Fibroblast of skin of right biceps (primary cell): ENCODE results near the gene MUL1.

ENCODE experiments used
- DNase-seq: peaks from one replicate; pipeline ENCODE4 v3.0.0-alpha.2; 2013

Gene MUL1

GRCh38 chr1:20466273-20466672, 41.7 kb downstream of the MUL1 start:
- no peak for DNase-seq

GRCh38 chr1:20465187-20465586, 42.8 kb downstream of the MUL1 start:
- DNase-seq = no peak

- no peak for DNase-seq
Measured at GRCh38 chr1:20463502-20463901, 44.4 kb downstream of the MUL1 start.

DNA sequence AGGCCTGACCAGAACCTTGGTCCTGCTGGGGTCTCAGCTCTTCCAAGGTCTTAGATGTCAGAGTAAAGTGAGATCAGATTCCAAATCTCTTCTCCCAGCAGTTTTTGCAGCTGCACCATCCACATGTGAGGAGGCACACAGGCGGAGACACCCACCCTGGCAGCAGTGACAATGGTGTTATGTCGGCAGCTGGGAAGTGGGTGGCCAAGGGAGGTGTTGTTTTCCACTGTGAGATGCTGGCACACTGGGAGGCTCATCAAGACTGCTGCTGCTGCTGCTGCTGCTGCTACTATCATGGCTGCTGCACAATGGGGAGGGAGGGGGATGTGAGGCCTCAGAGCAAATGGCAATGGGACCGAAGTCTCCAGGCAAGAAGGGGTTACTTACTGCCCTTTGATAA, 45.6 kb downstream of the MUL1 start:
- no peak for DNase-seq

GRCh38 chr1:20458717-20459116, 49.2 kb downstream of the MUL1 start:
- no peak for DNase-seq

DNA sequence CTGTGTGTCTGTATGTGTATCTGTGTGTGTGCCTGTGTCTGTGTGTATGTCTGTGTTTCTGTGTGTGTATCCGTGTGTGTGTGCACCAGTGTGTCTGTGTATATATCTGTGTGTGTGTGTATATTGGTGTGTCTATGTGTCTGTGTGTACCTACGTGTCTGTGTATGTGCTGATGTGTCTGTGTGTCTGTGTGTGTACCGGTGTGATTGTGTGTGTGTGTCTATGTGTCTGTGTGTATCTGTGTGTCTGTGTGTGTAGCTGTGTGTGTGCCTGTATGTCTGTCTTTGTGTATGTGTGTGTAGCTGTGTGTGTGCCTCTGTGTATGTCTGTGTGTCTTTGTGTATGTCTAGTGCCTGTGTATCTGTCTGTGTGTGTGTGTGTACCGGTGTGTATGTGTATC, 53.9 kb downstream of the MUL1 start:
- DNase-seq = no peak

GRCh38 chr1:20449735-20450311, 58.1 kb downstream of the MUL1 start:
- peak; percentile 75 for DNase-seq
